K562 (cell line): ENCODE measurements around the gene WDR81. TPM values are rescaled to one million over a fixed set of nuclear protein-coding genes. Genes with fewer than 3 reads are reported as not detected.

Experiments used
- CHD4 ChIP-seq: fragments of 200-600 bp; sonication (generic); IDR thresholded peaks from 3 replicates; pipeline ENCODE4 v1.6.1; 2012; ENCODE audit warnings: low read depth, mild to moderate bottlenecking, mixed read lengths, low read length, inconsistent platforms; ENCODE audit not compliant: insufficient read depth, insufficient replicate concordance, poor library complexity, severe bottlenecking
- JUN ChIP-seq, 2 experiments: sonication (generic) in 1 of 2; formaldehyde crosslinking in 1 of 2; IDR thresholded peaks; 2 replicates each; pipeline versions ENCODE4 v1.6.1 to v1.8.0; 2012 to 2022; ENCODE audit warnings: borderline replicate concordance in 2 of 2, mild to moderate bottlenecking in 2 of 2, improper control_type of control experiment in 1 of 2, low read depth in 1 of 2, low read length in 1 of 2, missing genetic modification reagents in 1 of 2
- L3MBTL2 ChIP-seq: fragments of 450-650 bp; IDR thresholded peaks from 2 replicates; pipeline ENCODE4 v1.6.1; 2016; ENCODE audit warnings: mild to moderate bottlenecking, moderate library complexity
- NCOA4 ChIP-seq: fragments of 450-650 bp; IDR thresholded peaks from 2 replicates; pipeline ENCODE4 v1.6.1; 2018; ENCODE audit warnings: mild to moderate bottlenecking; ENCODE audit not compliant: partially characterized antibody
- NFIC ChIP-seq: fragments of 450-650 bp; IDR thresholded peaks from 2 replicates; pipeline ENCODE4 v1.6.1; 2017; ENCODE audit warnings: mild to moderate bottlenecking, inconsistent platforms
- PHB ChIP-seq: fragments of 250-450 bp; sonication (Bioruptor Pico); IDR thresholded peaks from 2 replicates; pipeline ENCODE4 v1.5.0; 2021
- PTTG1 ChIP-seq: fragments of 450-650 bp; IDR thresholded peaks from 2 replicates; pipeline ENCODE4 v1.6.1; 2016; ENCODE audit warnings: low read depth, mild to moderate bottlenecking, missing genetic modification characterization, missing compliant biosample characterization
- RREB1 ChIP-seq: fragments of 250-450 bp; sonication (Bioruptor Pico); IDR thresholded peaks from 2 replicates; pipeline ENCODE4 v1.4.0; 2020
- TOE1 ChIP-seq, 2 experiments: fragments of 450-650 bp in 1 of 2; sonication (generic) in 1 of 2; formaldehyde crosslinking in 1 of 2; IDR thresholded peaks; 2 replicates each; pipeline versions ENCODE4 v1.7.1 to v1.8.0; 2016 to 2022; ENCODE audit warnings: borderline replicate concordance in 2 of 2, mild to moderate bottlenecking in 2 of 2, antibody characterized with exemption in 1 of 2, inconsistent platforms in 1 of 2, low read depth in 1 of 2, missing genetic modification reagents in 1 of 2, moderate library complexity in 1 of 2
- TRIM25 ChIP-seq: fragments of 450-650 bp; IDR thresholded peaks from 2 replicates; pipeline ENCODE4 v1.7.0; 2016; ENCODE audit warnings: borderline replicate concordance
- XRCC4 ChIP-seq: IDR thresholded peaks from one replicate; pipeline ENCODE4 v1.6.1; 2011; ENCODE audit not compliant: insufficient read depth, insufficient read length; ENCODE audit errors: extremely low read depth
- ZBTB2 ChIP-seq: fragments of 450-650 bp; IDR thresholded peaks from 2 replicates; pipeline ENCODE4 v1.6.1; 2016; ENCODE audit warnings: antibody characterized with exemption
- ZFP36 ChIP-seq: fragments of 150-350 bp; IDR thresholded peaks from 2 replicates; pipeline ENCODE4 v1.6.1; 2018; ENCODE audit warnings: low read length, low read depth; ENCODE audit not compliant: partially characterized antibody
- ZNF436 ChIP-seq: fragments of 250-450, 450-650 bp; sonication (Bioruptor Pico); formaldehyde crosslinking; IDR thresholded peaks from 2 replicates; pipeline ENCODE4 v1.7.0; 2020; ENCODE audit warnings: mild to moderate bottlenecking
- ZNF512 ChIP-seq: IDR thresholded peaks from 2 replicates; pipeline ENCODE4 v1.6.1; 2016; ENCODE audit warnings: missing genetic modification characterization, missing compliant biosample characterization
- ZNF57 ChIP-seq: fragments of 450-650 bp; formaldehyde crosslinking; IDR thresholded peaks from 2 replicates; pipeline ENCODE4 v1.4.0; 2020; ENCODE audit warnings: mild to moderate bottlenecking, moderate library complexity
- polyA plus RNA-seq, 8 experiments: library from polyadenylated mRNA; depleted of rRNA in 4 of 8; stranded (reverse) in 5 of 8; unstranded in 3 of 8; fragments of >200 nt; fragmentation: Nextera tagmentation in 2 of 8; fragmentation: Illumina TruSeq in 1 of 8; extraction: Ambion mirVana in 2 of 8; extraction: Trizol in 1 of 8; gene quantifications; 2 replicates each; pipeline versions ENCODE4 v1.2.1 to v1.2.3, GENCODE V29; 2011 to 2014; ENCODE audit warnings: inconsistent platforms in 1 of 8, missing spikeins in 1 of 8
- total RNA-seq, 7 experiments: library from RNA; depleted of rRNA in 6 of 7; stranded (reverse); fragments of >200 nt in 6 of 7; fragmentation: Illumina TruSeq in 2 of 7; extraction: Trizol in 2 of 7; gene quantifications; 2 replicates each; pipeline versions ENCODE4 v1.2.1 to v1.2.3, GENCODE V29; 2011 to 2021; ENCODE audit warnings: low replicate concordance in 1 of 7

WDR81 gene
- total and polyA plus RNA-seq, 9 of the 15 experiments (the other 6 are each of a cell fraction or from before 2014, with no cell fraction given) = 0.01 to 17.1 (median 3.3) TPM

- TF ChIP-seq TRIM25 (no peak), JUN (IDR thresholded peaks at IDR 0.05; ENCODE audit: borderline replicate concordance, low read depth, low read length) (no peak), JUN (CRISPR knock-in tag; IDR thresholded peaks at IDR 0.05; ENCODE audit: borderline replicate concordance) (no peak), ZNF57 (CRISPR knock-in tag) (no peak), ZFP36 (peak; percentile 95), CHD4 (no peak), ZNF512 (no peak), ZNF436 (CRISPR knock-in tag) (peak; percentile 82), L3MBTL2 (no peak), NFIC (no peak), ZBTB2 (no peak), TOE1 (IDR thresholded peaks at IDR 0.05; ENCODE audit: borderline replicate concordance) (no peak), TOE1 (CRISPR knock-in tag; IDR thresholded peaks at IDR 0.05; ENCODE audit: borderline replicate concordance, low read depth) (no peak), RREB1 (CRISPR knock-in tag) (no peak), PTTG1 (tag) (no peak), NCOA4 (no peak), XRCC4 (no peak), PHB (CRISPR knock-in tag) (no peak)
Observed at GRCh38 chr17:1753767-1754429, 29.4 kb downstream of the WDR81 start (continued).
